ENCODE results near the gene LHX3.

Gene LHX3

DNA sequence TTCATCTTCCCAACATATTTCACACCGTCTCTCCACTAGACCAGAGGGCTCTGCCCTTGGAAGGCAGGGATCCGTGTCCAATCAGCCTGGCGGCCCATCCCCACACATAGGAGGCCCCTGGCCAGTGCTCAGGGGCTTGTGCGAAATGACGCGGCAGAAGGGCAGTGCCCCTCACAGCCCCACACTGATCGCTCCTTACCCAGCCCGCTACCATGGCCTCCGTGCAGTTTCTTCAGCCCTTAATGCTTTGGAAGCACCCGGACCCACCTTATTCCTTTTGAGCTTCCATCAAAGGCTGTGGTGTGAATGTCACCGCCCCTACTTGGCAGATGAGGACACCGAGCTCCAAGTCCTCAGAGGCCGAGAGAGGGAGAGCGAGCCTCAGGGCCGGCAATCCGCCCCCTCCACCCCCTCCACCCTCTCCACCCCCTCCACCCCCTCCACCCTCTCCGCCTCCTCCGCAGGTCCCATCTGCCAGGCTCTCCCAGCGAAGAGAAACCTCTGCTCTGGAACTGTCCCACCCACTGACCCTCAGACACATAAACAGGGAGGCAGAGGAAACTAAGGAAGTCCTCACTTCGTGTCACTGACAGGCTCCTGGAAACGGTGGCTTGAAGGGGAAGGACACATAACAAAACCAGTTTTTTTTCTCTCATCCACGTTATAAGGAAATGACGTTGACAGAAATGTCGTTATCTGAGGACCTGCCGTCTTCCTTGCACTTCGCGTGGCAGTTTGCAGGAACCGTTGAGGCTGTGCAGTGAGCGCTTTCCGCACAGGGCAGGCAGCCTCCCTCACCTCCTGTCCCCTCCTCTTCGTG lies 26.8 kb upstream of the LHX3 start:
- DNase-seq (ENCODE audit: low read depth) = no peak
- TF ChIP-seq, protein P1, sequence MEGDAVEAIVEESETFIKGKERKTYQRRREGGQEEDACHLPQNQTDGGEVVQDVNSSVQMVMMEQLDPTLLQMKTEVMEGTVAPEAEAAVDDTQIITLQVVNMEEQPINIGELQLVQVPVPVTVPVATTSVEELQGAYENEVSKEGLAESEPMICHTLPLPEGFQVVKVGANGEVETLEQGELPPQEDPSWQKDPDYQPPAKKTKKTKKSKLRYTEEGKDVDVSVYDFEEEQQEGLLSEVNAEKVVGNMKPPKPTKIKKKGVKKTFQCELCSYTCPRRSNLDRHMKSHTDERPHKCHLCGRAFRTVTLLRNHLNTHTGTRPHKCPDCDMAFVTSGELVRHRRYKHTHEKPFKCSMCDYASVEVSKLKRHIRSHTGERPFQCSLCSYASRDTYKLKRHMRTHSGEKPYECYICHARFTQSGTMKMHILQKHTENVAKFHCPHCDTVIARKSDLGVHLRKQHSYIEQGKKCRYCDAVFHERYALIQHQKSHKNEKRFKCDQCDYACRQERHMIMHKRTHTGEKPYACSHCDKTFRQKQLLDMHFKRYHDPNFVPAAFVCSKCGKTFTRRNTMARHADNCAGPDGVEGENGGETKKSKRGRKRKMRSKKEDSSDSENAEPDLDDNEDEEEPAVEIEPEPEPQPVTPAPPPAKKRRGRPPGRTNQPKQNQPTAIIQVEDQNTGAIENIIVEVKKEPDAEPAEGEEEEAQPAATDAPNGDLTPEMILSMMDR (IDR thresholded peaks at IDR 0.05; ENCODE audit: control insufficient read depth, insufficient read depth, low read depth, low read length, missing control alignments) = no peak
- no peak overlapping the region for H3K4me3 ChIP-seq (ENCODE audit: control insufficient read depth, low read depth, low read length)

DNA sequence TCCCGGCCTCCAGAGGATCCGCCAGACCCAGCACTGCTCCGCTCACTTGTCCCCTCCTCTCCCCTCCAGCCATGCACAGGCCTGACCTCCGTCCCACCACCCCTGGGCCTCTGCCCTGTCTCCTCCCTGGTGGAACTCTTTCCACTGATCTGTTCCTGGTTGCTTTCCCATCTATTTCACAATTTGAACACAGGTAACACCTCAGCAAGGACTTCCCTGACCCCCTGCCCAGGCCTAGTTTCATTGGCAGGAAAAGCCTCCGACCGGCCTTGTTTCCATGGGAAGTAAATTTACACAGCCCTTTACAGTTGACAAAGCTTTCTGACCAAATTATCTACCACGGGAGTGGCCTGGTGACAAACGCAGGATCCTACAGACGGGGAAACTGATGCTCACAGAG lies 25.8 kb upstream of the LHX3 start:
- DNase-seq (ENCODE audit: low read depth) = no peak
- TF ChIP-seq, protein P1 (IDR thresholded peaks at IDR 0.05; ENCODE audit: control insufficient read depth, insufficient read depth, low read depth, low read length, missing control alignments) = no peak
- no peak overlapping the region for H3K4me3 ChIP-seq (ENCODE audit: control insufficient read depth, low read depth, low read length)

DNA sequence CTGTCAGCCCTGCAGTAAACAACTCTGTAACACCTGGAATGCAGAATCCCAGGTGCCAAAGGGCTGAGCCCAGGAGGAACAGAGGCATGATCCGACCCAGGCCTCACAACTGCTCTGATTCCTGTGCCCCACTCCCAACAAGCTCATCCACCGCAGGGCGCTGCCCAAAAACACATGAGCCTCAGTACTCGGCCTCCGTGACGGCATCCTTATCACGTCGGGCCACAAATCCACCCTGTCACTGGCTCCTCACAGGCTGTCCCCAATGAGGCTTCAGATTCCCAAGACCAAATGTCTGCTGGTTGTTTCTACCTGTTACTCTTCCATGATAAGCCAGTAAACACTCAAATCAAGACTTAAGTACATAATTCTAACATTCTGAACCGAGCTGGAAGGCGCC lies 25.4 kb upstream of the LHX3 start:
- TF ChIP-seq, protein P1 (IDR thresholded peaks at IDR 0.05; ENCODE audit: control insufficient read depth, insufficient read depth, low read depth, low read length, missing control alignments) = no peak

DNA sequence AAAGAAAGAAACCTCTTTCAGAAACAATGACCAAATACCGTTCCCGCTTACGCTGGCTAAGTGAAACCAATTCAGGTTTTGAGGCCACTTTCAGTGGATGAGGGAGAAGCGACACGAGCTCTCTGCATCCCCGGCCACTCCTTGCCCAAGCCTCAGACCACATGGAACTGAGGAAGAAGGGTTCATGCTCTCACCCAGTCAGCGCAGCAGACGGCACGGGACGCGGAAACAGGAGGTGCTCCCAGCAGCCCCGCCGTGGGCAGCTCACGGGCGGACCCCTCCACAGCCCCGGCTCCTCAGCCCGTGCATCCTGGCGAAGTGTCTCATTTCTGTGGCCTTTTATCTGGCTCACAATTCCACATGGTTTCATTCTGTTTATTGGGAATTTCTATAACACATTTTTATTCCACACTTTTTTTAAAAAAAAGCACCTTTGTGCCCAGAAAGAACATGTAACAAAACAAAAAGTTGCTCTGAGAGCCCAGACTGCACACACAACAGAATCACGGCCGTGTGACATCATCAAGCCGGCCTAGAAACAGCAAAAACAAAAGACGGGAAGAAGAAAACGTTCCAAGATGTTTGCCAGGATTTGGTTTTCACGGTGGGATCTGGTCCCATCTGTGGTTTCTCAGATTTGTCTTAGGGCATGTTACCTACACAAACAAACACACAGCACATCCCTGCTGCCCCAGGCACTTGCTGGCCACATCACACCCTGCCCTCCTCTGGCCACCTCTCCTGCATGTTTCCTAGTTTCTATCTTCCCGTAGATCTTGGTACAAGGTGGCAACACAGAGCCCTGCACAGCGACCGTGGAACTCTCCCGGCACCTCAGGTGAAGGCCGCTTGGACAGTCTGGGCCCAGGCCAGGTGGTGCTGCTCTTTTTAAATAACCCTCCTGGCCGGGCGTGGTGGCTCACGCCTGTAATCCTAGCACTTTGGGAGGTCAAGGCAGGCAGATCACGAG lies 24.5 kb upstream of the LHX3 start:
- TF ChIP-seq, protein P1 (IDR thresholded peaks at IDR 0.05; ENCODE audit: control insufficient read depth, insufficient read depth, low read depth, low read length, missing control alignments) = no peak
- no peak for DNase-seq (ENCODE audit: low read depth)
- no peak overlapping the region for H3K4me3 ChIP-seq (ENCODE audit: control insufficient read depth, low read depth, low read length)

More for the DNA sequence above, 25.4 kb upstream of the LHX3 start:
- no peak overlapping the region for H3K4me3 ChIP-seq (ENCODE audit: control insufficient read depth, low read depth, low read length)
- no peak for DNase-seq (ENCODE audit: low read depth)

DNA sequence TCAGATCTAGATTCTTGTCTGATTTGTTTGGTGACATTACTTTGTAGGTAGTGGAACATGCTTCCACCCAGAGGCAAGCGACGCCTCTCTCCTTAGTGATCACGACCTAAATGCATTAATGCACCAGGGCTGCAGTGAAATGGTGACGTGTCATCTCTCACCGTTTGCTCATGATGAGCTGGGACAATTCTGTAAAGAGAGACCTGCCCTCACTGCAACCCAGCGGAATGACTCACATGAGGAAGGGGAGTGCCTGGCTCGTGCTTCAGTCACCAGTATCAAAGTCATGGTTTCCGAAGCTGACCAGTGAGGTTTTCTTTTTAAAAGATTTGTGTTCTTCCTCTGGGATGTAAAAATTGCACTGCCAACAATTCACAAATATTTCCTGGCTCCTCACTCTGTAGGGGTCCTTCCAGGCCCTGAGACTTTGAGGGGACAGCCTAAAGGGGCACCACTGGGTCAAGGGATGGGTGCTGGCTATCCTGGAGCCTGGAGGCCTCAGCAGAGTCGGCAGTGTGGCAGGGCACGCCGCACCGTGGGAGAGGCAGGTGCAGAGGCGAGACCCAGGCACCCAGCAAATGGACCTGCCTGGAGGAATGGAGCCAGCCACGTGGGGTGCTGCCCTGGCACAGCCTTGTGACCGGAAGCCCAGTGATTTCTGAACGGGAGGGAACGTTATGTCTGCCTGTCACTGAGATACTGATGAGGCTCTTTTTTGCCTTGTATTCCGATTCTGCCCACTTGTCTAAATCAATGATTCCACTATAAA lies 23.4 kb upstream of the LHX3 start:
- no peak for DNase-seq (ENCODE audit: low read depth)
- TF ChIP-seq, protein P1 (IDR thresholded peaks at IDR 0.05; ENCODE audit: control insufficient read depth, insufficient read depth, low read depth, low read length, missing control alignments) = no peak
- no peak overlapping the region for H3K4me3 ChIP-seq (ENCODE audit: control insufficient read depth, low read depth, low read length)

Data from AG09309 (cell line).